ENCODE data around the gene SCARB2.

Gene SCARB2

DNA sequence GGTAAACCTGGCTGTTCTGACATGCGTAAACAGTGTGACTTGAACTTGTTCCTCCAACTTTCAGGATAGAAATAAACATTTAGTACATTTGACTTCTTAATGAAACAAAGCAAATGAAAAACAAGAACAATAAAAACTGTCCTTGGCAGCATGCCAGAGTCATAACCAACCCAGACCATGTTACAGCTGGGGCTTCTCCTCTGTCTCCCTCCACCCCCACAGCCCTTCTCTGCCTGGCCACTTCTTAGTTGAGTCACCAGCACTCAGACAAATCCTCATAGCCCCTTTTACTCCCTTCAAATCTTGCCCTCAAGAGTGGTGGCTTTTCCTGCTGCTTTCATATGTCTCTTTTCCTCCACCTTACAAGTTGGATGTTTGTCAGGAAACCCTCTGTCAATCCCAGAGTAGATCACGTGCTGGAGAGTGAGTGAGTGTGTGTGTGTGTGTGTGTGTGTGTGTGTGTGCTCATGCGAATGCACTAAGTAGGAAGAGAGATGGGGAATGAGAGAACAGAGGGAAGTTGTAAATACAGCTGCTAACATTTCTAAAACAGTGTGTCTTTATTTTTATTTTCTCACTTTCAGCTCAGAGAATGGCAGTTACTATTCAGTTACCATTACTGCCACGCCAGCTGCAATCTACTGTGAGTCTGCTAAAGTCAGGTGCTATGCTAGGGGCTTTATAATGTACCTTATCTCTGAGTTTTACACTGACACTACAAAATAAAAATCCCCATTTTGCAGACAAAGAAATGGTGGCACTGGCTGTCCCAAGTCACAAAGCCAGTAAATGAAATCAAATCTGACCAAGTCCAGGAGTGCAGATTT, 15.0 kb downstream of the SCARB2 start:
- Mint-ChIP-seq H3K4me3 (no peak overlapping the region), H3K27ac (no peak overlapping the region), H3K4me1 (ENCODE audit: low read depth) (peaks cover 23% of the 10 kb centered on the region)

DNA sequence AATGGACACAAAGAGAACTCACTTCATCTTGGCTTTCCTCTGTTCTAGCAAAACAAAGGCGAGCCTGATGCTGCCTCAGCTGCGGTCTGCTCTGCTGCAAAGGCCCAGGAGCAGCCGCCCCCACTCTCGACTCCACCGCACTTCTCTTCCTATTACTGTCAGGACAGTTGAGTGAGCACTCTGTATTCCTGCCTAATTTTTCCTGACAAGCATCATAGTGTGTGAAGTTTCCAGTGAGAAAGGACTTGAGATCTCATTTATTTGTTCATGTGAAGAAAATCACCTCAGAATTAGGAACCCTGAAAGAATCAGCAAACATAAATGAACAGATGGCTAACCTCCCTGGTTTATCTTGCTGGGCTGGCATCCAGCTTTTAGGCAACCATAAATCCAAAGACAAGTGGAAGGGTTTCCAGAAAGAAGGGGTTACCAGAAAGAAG, 15.6 kb downstream of the SCARB2 start:
- no peaks in the 10 kb centered on the region for H3K9me3 Mint-ChIP-seq
- H3K4me3 Mint-ChIP-seq = no peak overlapping the region
- no peaks in the 10 kb centered on the region for H3K27me3 Mint-ChIP-seq (ENCODE audit: low read depth)
- H3K36me3 Mint-ChIP-seq (ENCODE audit: low read depth) = peaks cover 11% of the 10 kb centered on the region
- H3K27ac Mint-ChIP-seq = no peak overlapping the region
- H3K4me1 Mint-ChIP-seq (ENCODE audit: low read depth) = peaks cover 23% of the 10 kb centered on the region

More for the DNA sequence above, 15.0 kb downstream of the SCARB2 start:
- no peaks in the 10 kb centered on the region for H3K9me3 Mint-ChIP-seq
- H3K27me3 Mint-ChIP-seq (ENCODE audit: low read depth) = no peaks in the 10 kb centered on the region
- peaks cover 6% of the 10 kb centered on the region for H3K36me3 Mint-ChIP-seq (ENCODE audit: low read depth)

DNA sequence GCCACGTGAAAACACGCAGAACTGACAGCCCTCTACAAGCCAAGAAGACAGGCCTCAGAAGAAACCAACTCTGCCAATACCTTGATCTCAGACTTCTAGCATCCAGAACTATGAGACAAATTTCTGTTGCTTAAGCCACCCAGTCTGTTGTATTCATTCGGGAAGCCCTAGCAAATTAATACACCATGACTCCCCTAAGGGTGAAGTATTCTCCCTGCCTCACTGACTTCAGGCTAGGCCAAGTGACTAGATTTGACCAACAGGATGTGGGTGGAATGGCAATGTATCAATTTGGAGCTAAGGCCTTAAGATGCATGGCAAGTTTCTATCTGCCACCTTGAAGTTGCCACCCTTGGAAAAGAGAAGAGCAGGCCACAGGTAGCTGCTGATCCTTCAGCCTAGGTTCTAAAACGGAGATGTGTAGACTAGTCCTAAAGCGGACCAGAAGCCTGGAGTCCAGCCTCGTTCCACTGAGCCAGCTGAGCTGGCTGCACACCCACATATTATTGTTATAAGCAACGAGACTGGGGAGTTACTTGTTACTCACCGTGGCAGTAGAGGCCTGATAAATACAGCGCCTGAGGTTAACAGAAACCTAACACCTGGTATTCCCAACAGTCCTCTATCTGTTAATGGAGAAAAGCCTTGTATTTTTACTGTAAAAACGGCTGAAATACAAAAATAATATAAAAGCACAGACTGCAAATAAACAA, 16.4 kb downstream of the SCARB2 start:
- H3K27ac Mint-ChIP-seq = no peak overlapping the region
- H3K27me3 Mint-ChIP-seq (ENCODE audit: low read depth) = no peaks in the 10 kb centered on the region
- no peak overlapping the region for H3K4me3 Mint-ChIP-seq
- peaks cover 23% of the 10 kb centered on the region for H3K4me1 Mint-ChIP-seq (ENCODE audit: low read depth)
- peaks cover 16% of the 10 kb centered on the region for H3K36me3 Mint-ChIP-seq (ENCODE audit: low read depth)
- H3K9me3 Mint-ChIP-seq = peaks cover 6% of the 10 kb centered on the region

DNA sequence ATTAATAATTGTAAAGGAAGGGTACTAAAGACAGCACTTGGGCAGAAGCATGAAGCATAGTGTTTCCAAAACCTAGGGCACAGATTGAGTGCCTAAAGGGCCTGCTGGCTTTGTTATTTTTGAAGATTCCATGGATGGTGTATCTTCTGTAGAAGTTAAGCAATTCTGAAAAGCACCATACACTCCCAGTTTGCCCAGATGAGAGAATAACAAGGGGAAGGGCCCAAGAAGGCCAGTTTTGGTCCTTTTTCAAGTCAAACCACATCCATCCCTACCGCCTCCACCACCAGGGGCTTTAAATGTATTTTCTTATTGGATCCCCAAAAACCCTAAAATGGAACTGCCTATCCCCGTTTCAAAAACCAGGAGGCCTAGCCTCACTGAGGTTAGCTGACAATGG, 17.2 kb downstream of the SCARB2 start:
- Mint-ChIP-seq H3K36me3 (ENCODE audit: low read depth) (peaks cover 23% of the 10 kb centered on the region), H3K9me3 (peaks cover 13% of the 10 kb centered on the region), H3K27me3 (ENCODE audit: low read depth) (no peaks in the 10 kb centered on the region), H3K4me3 (no peak overlapping the region), H3K4me1 (ENCODE audit: low read depth) (peaks cover 23% of the 10 kb centered on the region), H3K27ac (no peak overlapping the region)

DNA sequence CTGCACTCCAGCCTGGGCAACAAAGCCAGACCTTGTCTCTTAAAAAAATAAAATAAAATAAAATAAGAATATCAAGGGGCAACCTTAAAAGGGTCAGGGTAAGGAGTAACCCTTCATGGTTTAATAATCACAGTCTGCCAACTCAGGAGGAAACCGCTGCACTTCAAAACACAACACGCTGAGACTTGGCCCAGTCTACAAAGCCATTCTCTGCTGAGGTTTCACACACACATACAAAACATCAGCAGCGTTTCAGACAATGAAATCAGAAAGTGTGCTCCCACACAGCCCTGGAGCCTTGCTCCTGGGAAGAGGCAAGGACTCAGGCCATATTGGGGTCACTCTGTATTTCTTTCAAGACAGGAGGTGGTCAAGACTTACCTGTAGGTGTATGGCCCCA, 18.3 kb downstream of the SCARB2 start:
- Mint-ChIP-seq H3K4me3 (no peak overlapping the region), H3K27me3 (ENCODE audit: low read depth) (no peaks in the 10 kb centered on the region), H3K36me3 (ENCODE audit: low read depth) (peaks cover 23% of the 10 kb centered on the region), H3K27ac (no peak overlapping the region), H3K4me1 (ENCODE audit: low read depth) (peaks cover 21% of the 10 kb centered on the region), H3K9me3 (peaks cover 15% of the 10 kb centered on the region)

DNA sequence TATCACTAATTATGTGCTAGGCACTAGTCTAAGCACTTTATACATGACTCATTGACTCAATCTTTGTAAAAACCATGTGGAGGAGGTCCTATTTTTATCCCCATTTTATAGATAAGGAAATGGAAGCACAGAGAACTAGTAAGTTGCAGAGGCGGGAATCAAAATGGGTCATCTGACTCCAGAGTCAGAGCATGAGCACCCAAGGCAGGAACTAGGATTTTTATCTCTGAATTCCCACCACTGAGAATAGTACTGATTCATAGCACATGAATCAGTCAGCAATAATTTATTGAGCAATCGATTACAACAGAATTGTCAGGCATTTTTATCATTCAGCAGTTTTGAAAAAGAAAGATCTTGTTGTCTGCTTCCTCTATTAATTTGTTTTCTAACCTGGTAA, 19.3 kb downstream of the SCARB2 start:
- H3K36me3 Mint-ChIP-seq (ENCODE audit: low read depth) = peaks cover 23% of the 10 kb centered on the region

DNA sequence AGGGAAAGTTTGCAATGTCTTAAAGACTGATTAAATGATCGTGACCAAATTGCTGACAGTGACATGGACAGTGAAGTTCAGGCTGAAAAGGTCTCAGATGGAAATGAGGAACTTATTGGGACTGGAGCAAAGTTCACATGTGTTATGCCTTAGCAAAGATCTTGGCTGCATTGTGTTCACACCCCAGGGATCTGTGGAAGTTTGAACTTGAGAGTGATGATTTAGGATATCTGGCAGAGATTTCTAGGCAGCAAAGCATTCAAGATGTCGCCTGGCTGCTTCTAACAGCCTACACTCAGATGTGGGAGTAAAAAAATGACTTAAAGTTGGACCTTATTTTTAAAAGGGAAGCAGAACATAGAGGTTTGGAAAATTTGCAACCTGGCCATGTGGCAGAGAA, 21.4 kb downstream of the SCARB2 start:
- Mint-ChIP-seq H3K36me3 (ENCODE audit: low read depth) (peaks cover 23% of the 10 kb centered on the region), H3K4me1 (ENCODE audit: low read depth) (peaks cover 3% of the 10 kb centered on the region), H3K27me3 (ENCODE audit: low read depth) (no peaks in the 10 kb centered on the region), H3K9me3 (peaks cover 15% of the 10 kb centered on the region), H3K4me3 (no peak overlapping the region), H3K27ac (no peak overlapping the region)

More for the DNA sequence above, 19.3 kb downstream of the SCARB2 start:
- Mint-ChIP-seq H3K4me3 (no peak overlapping the region), H3K9me3 (peaks cover 15% of the 10 kb centered on the region), H3K27me3 (ENCODE audit: low read depth) (no peaks in the 10 kb centered on the region), H3K4me1 (ENCODE audit: low read depth) (peaks cover 15% of the 10 kb centered on the region), H3K27ac (no peak overlapping the region)

DNA sequence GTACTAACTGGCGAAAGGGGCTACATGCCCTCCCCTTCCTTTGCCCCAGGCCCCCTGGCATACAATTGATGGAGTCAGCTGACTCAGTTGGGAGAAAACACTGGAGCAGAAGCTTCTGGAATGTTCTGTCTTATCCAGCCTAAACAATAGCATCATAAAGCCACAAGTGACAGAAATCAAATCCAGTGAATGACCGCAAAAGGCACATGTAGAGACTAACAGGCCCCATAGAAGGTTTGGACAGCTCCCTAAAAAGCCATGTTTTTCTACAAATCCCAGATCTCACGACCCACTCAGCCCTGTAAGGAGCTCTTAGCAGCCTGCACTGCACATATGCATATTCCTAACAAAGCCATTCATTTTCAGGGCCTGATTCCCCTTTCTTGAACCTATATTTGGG, 25.1 kb downstream of the SCARB2 start:
- Mint-ChIP-seq H3K9me3 (peaks cover 15% of the 10 kb centered on the region), H3K27me3 (ENCODE audit: low read depth) (no peaks in the 10 kb centered on the region), H3K27ac (no peak overlapping the region), H3K36me3 (ENCODE audit: low read depth) (peaks cover 17% of the 10 kb centered on the region), H3K4me1 (ENCODE audit: low read depth) (no peaks in the 10 kb centered on the region), H3K4me3 (no peak overlapping the region)

DNA sequence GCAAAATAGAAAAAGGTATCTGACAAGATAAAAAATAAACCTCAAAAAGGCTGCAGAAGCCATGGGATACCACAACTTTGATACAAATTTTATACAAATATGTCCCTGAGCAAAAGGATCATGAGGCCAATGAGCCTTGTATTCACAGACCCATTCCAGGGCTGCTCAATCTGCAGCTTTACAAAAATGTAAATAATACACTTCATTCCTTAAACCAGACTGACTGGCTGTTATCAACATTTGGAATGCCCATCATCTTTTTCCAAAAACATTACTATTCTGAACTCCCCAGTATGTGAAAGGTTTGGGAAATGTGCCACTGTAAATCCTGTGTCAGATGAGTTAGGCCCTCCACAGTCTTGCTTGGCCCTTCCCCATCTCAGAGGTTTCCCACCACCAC, 25.5 kb downstream of the SCARB2 start:
- Mint-ChIP-seq H3K36me3 (ENCODE audit: low read depth) (peaks cover 13% of the 10 kb centered on the region), H3K9me3 (peaks cover 15% of the 10 kb centered on the region), H3K4me1 (ENCODE audit: low read depth) (no peaks in the 10 kb centered on the region), H3K27me3 (ENCODE audit: low read depth) (no peaks in the 10 kb centered on the region), H3K27ac (no peak overlapping the region), H3K4me3 (no peak overlapping the region)

DNA sequence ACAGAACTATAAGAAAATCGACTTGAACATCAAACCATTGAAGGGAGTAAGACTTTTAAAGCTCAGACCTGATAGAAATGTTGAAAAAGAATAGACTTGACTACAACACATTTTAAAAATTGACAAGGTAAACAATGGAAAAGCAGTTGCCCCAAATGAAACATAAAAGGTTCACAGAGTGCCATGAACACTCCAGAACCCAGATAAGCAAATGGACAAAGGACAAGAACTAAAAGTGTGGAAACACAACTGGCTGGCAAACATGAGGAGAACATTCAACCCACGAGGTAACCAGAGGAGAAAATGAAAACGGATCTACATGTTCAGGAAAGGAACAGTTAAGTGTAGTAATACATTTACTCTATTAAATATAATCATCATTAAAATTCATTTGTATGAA, 26.5 kb downstream of the SCARB2 start:
- Mint-ChIP-seq H3K9me3 (peaks cover 9% of the 10 kb centered on the region), H3K27me3 (ENCODE audit: low read depth) (no peaks in the 10 kb centered on the region), H3K4me3 (no peak overlapping the region), H3K4me1 (ENCODE audit: low read depth) (no peaks in the 10 kb centered on the region), H3K36me3 (ENCODE audit: low read depth) (peaks cover 7% of the 10 kb centered on the region), H3K27ac (no peak overlapping the region)

DNA sequence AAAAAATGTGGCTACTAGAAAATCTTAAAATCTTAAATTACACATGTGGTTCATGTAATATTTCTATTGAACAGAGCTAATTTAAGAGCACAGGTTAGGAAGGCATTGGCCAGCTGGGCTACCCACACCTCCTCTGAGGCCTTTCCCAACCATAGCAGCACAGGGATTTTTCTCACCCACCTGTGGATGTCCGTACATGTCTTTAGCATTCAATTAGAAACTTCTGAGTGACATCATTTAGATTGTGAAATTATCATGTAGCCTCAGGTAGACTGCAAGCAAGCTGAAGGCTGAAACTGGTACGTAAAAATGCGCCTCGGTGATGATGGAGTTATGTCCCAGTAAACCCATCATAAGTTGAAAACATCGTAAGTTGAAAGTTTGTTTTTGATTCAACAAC, 31.2 kb downstream of the SCARB2 start:
- H3K27me3 Mint-ChIP-seq (ENCODE audit: low read depth) = no peaks in the 10 kb centered on the region
- no peak overlapping the region for H3K27ac Mint-ChIP-seq
- H3K36me3 Mint-ChIP-seq (ENCODE audit: low read depth) = no peaks in the 10 kb centered on the region
- no peaks in the 10 kb centered on the region for H3K9me3 Mint-ChIP-seq
- no peaks in the 10 kb centered on the region for H3K4me1 Mint-ChIP-seq (ENCODE audit: low read depth)
- H3K4me3 Mint-ChIP-seq = no peak overlapping the region

DNA sequence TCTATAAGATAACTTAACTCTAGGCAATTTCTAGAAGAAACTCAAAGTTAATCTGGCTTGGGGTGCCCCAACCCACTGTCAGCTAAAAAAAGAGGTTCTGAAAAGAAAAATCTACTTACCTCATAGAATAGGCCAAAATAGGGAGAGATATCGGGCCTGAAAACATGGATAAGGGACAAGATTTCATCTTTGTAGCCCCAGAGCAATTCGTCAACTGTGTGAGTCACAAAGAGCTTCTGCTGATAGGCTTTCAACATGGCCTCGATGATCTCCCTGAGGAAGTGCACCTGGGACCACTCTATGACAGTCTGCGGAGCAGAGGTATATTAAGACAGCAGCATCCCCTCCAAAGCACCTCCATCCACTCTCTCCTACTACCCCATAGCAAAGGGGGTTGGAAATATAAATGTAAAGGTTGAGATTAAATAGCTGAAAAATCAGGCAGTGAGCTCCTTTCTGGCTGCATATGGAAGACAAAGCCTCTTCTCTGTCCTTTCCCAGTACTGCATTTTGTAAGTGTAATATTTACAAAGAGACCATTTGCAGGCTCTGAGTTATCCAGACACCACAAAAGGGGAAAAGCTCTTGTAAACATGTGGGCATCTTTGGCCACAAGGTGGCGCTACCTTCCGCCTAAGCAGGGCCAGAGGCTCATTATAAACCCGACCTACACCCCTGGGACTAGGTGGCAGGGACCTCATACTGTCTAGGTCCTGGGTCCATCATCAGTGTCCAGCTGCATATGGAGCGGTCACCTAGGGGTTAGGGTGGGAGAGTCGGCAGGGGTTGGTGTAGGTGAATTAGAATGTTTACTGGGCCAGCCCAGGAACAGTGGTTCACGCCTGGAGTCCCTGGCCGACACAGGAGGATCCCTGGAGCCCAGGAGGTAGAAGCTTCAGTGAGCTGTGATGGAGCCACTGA, 34.0 kb downstream of the SCARB2 start:
- no peak overlapping the region for H3K4me3 Mint-ChIP-seq
- H3K36me3 Mint-ChIP-seq (ENCODE audit: low read depth) = no peaks in the 10 kb centered on the region
- H3K27me3 Mint-ChIP-seq (ENCODE audit: low read depth) = no peaks in the 10 kb centered on the region
- no peaks in the 10 kb centered on the region for H3K9me3 Mint-ChIP-seq
- no peak overlapping the region for H3K27ac Mint-ChIP-seq
- no peaks in the 10 kb centered on the region for H3K4me1 Mint-ChIP-seq (ENCODE audit: low read depth)

DNA sequence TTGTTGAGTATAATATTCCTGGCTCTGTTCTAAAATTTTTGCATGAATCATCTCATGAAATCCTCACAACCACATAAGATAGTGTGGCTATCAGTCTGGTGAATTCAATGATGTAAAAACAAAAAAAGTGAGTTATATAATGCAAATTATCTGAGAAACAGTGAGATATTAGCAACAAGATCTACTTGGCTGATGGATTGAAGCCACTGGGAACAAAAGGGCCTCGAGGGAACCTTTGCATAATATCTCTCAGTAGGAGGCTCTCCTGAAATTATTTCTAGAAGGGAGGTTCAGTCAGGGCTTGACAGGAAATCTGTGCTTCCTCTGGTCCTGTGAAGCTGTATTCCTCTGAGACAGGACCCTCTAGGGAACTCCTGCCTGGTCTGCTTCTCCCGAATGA, 35.3 kb downstream of the SCARB2 start:
- Mint-ChIP-seq H3K36me3 (ENCODE audit: low read depth) (no peaks in the 10 kb centered on the region), H3K4me3 (no peak overlapping the region), H3K27ac (no peak overlapping the region), H3K27me3 (ENCODE audit: low read depth) (no peaks in the 10 kb centered on the region), H3K9me3 (no peaks in the 10 kb centered on the region), H3K4me1 (ENCODE audit: low read depth) (no peaks in the 10 kb centered on the region)

DNA sequence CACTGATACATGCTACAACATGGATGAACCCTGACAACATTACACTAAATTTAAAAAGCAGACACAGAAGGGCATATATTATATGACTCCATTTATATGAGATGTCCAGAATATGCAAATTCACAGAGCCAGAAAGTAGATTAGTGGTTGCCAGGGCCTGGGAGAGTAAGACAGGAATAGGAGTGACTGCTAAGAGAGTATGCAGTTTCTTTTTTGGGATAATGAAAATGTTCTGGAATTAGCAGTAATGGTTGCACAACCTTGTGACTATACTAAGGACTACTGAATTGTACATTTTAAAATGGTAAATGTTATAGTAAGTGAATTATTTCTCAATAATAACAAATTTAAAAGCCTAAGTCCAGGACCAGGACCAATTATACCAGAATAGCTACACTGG, 35.9 kb downstream of the SCARB2 start:
- Mint-ChIP-seq H3K27me3 (ENCODE audit: low read depth) (no peaks in the 10 kb centered on the region), H3K9me3 (no peaks in the 10 kb centered on the region), H3K4me3 (no peak overlapping the region), H3K4me1 (ENCODE audit: low read depth) (no peaks in the 10 kb centered on the region), H3K27ac (no peak overlapping the region), H3K36me3 (ENCODE audit: low read depth) (no peaks in the 10 kb centered on the region)

Measured in T-helper 1 cell treated with Interleukin-12 subunit alpha and Interleukin-12 subunit beta and Interleukin-4 antibody, amounts not matched to agents 30 μg/mL and 1 μg/mL, for 36 hours (primary cell).